GM21825 (cell line): ENCODE results near the gene CD44.

Experiments
- ATAC-seq: cut with Tn5 transposase; IDR thresholded peaks from one replicate; pipeline ENCODE4 v1.9.1; 2021; ENCODE audit warnings: mild to moderate bottlenecking, moderate library complexity; ENCODE audit not compliant: unreplicated experiment

The CD44 gene

GRCh38 chr11:35136311-35136710, 2.7 kb upstream of the CD44 start:
- no peak for ATAC-seq

GRCh38 chr11:35138058-35138457, 913 bp upstream of the CD44 start:
- ATAC-seq = no peak

GRCh38 chr11:35138606-35138942, 397 bp upstream of the CD44 start:
- ATAC-seq = no peak

- ATAC-seq = no peak
Measured at GRCh38 chr11:35139722-35140282, 831 bp downstream of the CD44 start.

GRCh38 chr11:35141071-35141470, 2.1 kb downstream of the CD44 start:
- ATAC-seq = no peak

- ATAC-seq = no peak
Measured at GRCh38 chr11:35141571-35141971, 2.6 kb downstream of the CD44 start.

GRCh38 chr11:35142481-35143075, 3.6 kb downstream of the CD44 start:
- no peak for ATAC-seq

GRCh38 chr11:35143297-35144135, 4.5 kb downstream of the CD44 start:
- ATAC-seq = no peak

- peak; percentile 44 for ATAC-seq
Measured at GRCh38 chr11:35144136-35144741, 5.3 kb downstream of the CD44 start.

- ATAC-seq = no peak
Measured at GRCh38 chr11:35144806-35145205, 5.8 kb downstream of the CD44 start.

- peak; percentile 38 for ATAC-seq
Measured at GRCh38 chr11:35145271-35145670, 6.3 kb downstream of the CD44 start.

- peak; percentile 24 for ATAC-seq
Measured at GRCh38 chr11:35146074-35146521, 7.1 kb downstream of the CD44 start.

- no peak for ATAC-seq
Measured at GRCh38 chr11:35146711-35147110, 7.7 kb downstream of the CD44 start.

GRCh38 chr11:35147235-35147634, 8.3 kb downstream of the CD44 start:
- ATAC-seq = no peak

- no peak for ATAC-seq
Measured at GRCh38 chr11:35148163-35148837, 9.3 kb downstream of the CD44 start.

GRCh38 chr11:35150454-35150853, 11.5 kb downstream of the CD44 start:
- ATAC-seq = no peak

GRCh38 chr11:35151241-35151640, 12.3 kb downstream of the CD44 start:
- no peak for ATAC-seq

- ATAC-seq = no peak
Measured at GRCh38 chr11:35151683-35152280, 12.8 kb downstream of the CD44 start.

- ATAC-seq = no peak
Measured at GRCh38 chr11:35152575-35152974, 13.6 kb downstream of the CD44 start.

GRCh38 chr11:35153280-35153679, 14.3 kb downstream of the CD44 start:
- no peak for ATAC-seq

GRCh38 chr11:35154952-35155351, 16.0 kb downstream of the CD44 start:
- no peak for ATAC-seq
